Fibroblast of the aortic adventitia (primary cell): ENCODE measurements around the gene ERLIN1. TPM values are rescaled to one million over a fixed set of nuclear protein-coding genes. Genes with fewer than 3 reads are reported as not detected.

Experiments used
- DNase-seq: peaks from one replicate; pipeline ENCODE4 v3.0.0-alpha.2; 2010; ENCODE audit warnings: low read depth
- H3K4me3 ChIP-seq: 2 replicates; pipeline ENCODE4 v1.5.1; 2011; ENCODE audit warnings: low read depth, mild to moderate bottlenecking, control low read depth, low read length, moderate library complexity
- CTCF ChIP-seq: IDR thresholded peaks from 2 replicates; pipeline ENCODE4 v1.5.1; 2011; ENCODE audit warnings: mild to moderate bottlenecking, low read length, control low read depth, inconsistent platforms; ENCODE audit not compliant: insufficient read depth
- total RNA-seq: library from RNA; depleted of rRNA; stranded (reverse); fragments of >200 nt; gene quantifications from 2 replicates; pipeline ENCODE4 v1.2.3, GENCODE V29; 2012; ENCODE audit warnings: low replicate concordance

ERLIN1 gene
- total RNA-seq, 1 donor: 53.6 TPM

GRCh38 chr10:100186253-100187212, 704 bp upstream of the ERLIN1 start:
- DNase-seq: peak; percentile 62

GRCh38 chr10:100184840-100185239, 989 bp downstream of the ERLIN1 start:
- no peak for TF ChIP-seq CTCF
- DNase-seq: peak; percentile 27

More at GRCh38 chr10:100186253-100187212, 704 bp upstream of the ERLIN1 start:
- TF ChIP-seq CTCF: no peak
- H3K4me3 ChIP-seq: peak overlapping the region; percentile 94

GRCh38 chr10:100184426-100184825, 1.4 kb downstream of the ERLIN1 start:
- no peak for DNase-seq
- H3K4me3 ChIP-seq: peak overlapping the region; percentile 94
- TF ChIP-seq CTCF: no peak

More at GRCh38 chr10:100184840-100185239, 989 bp downstream of the ERLIN1 start:
- H3K4me3 ChIP-seq: peak overlapping the region; percentile 94

GRCh38 chr10:100183481-100183880, 2.3 kb downstream of the ERLIN1 start:
- no peak for DNase-seq
- no peak overlapping the region for H3K4me3 ChIP-seq
- no peak for TF ChIP-seq CTCF

DNA sequence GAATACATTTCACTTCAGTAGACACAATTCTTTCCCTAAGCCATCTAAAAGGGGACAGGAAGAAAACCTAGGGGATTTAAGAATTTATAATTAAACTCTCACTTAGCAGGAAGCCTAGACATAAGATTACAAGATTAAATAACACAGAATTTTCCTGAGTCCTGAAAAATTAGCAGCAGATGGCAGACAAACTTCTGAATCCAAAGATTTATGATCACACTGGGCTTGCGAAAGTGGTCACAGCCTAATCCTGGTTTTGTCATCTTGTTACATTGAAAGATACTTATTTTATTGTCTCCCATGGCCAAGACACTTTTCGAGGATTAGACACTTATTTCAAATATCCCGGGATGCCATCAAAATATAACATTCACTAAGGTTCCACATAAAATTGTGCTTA, 2.9 kb downstream of the ERLIN1 start:
- no peak for DNase-seq

DNA sequence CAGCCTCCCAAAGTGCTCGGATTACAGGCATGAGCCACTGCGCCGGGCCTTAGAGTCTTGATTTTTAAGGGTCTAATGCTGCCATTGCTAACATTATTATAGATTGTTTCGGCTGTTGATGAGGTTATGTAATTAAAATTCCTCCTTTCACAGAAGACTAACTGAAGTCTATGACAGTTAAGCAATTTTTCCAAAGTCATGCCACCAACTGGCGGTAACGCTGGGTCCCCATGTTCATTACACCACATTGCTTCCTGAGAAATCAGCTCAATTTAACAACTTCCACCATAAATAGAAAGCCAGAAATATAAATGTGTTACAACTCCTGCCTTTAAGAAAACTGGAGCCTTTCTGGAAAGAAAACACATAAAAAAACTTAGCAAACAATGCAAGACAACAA, 3.5 kb downstream of the ERLIN1 start:
- DNase-seq: no peak
- no peak for TF ChIP-seq CTCF
- H3K4me3 ChIP-seq: no peak overlapping the region

More for the DNA sequence above, 2.9 kb downstream of the ERLIN1 start:
- TF ChIP-seq CTCF: no peak
- H3K4me3 ChIP-seq: no peak overlapping the region
